PC-3 (cell line): ENCODE results near the gene FAM171A1. TPM values are rescaled to one million over a fixed set of nuclear protein-coding genes. Genes with fewer than 3 reads are reported as not detected.
"Not testable (repeated sequence)": the region's sequence is repeated elsewhere in the genome, so short reads cannot be mapped to it uniquely, and the experiment has no call there.

Source experiments
- ATAC-seq: fragments of 200-7000 bp; cut with Tn5 transposase; 2 replicates; pipeline ENCODE4 v1.9.1; 2020; ENCODE audit warnings: mild to moderate bottlenecking, moderate library complexity
- BruUV-seq: library from RNA; stranded (reverse); fragments of 400-500 nt; replicated peaks from 2 replicates; lab custom pipeline; 2021; lab: Mats Ljungman, UMichigan
- CTCF ChIA-PET: fragments of 300-600 bp; sonication (Branson Sonifier 250); formaldehyde crosslinking; loops from one replicate; lab custom pipeline; 2022; ENCODE audit warnings: antibody characterized with exemption; lab: Charles Lee
- POLR2A ChIA-PET: fragments of 300-600 bp; sonication (Branson Sonifier 250); formaldehyde crosslinking; loops from one replicate; lab custom pipeline; 2022; ENCODE audit warnings: antibody characterized with exemption; ENCODE audit not compliant: unreplicated experiment; lab: Charles Lee
- DNase-seq: peaks from one replicate; pipeline ENCODE4 v3.0.0-alpha.2; 2015
- H2AFZ ChIP-seq: fragments of 300-600 bp; sonication (generic); 2 replicates; pipeline ENCODE4 v1.6.0; 2016; ENCODE audit warnings: antibody characterized with exemption, low read length
- H3F3A ChIP-seq: fragments of 300-600 bp; sonication (generic); one replicate; pipeline ENCODE4 v1.6.0; 2017; ENCODE audit warnings: antibody characterized with exemption, low read length, control low read depth, mild to moderate bottlenecking; ENCODE audit not compliant: unreplicated experiment
- H3K27ac ChIP-seq: fragments of 300-600 bp; sonication (generic); 2 replicates; pipeline ENCODE4 v1.5.1; 2016; ENCODE audit warnings: mild to moderate bottlenecking, low read length
- H3K27me3 ChIP-seq: fragments of 300-600 bp; sonication (generic); 2 replicates; pipeline ENCODE4 v1.6.1; 2016; ENCODE audit warnings: low read length, mixed read lengths
- H3K36me3 ChIP-seq: fragments of 300-600 bp; sonication (generic); 2 replicates; pipeline ENCODE4 v1.6.1; 2016; ENCODE audit warnings: low read depth, mixed run types, low read length, mixed read lengths
- H3K4me1 ChIP-seq: fragments of 300-600 bp; sonication (generic); 2 replicates; pipeline ENCODE4 v1.5.1; 2016; ENCODE audit warnings: low read length; ENCODE audit not compliant: insufficient read depth
- H3K4me2 ChIP-seq: fragments of 300-600 bp; sonication (generic); 2 replicates; pipeline ENCODE4 v1.6.0; 2016; ENCODE audit warnings: low read length
- H3K4me3 ChIP-seq: fragments of 300-600 bp; sonication (generic); 2 replicates; pipeline ENCODE4 v1.5.1; 2016; ENCODE audit warnings: mild to moderate bottlenecking, low read length, mixed read lengths
- H3K79me2 ChIP-seq: fragments of 300-600 bp; sonication (generic); 2 replicates; pipeline ENCODE4 v1.6.1; 2017; ENCODE audit warnings: low read length, mixed read lengths
- H3K9ac ChIP-seq: fragments of 300-600 bp; sonication (generic); 2 replicates; pipeline ENCODE4 v1.6.0; 2016; ENCODE audit warnings: mild to moderate bottlenecking, low read length
- H3K9me2 ChIP-seq: fragments of 300-600 bp; sonication (generic); replicated peaks from 2 replicates; pipeline ENCODE4 v1.6.1; 2016; ENCODE audit warnings: mixed run types, low read length, mixed read lengths
- H3K9me3 ChIP-seq: fragments of 300-600 bp; sonication (generic); 2 replicates; pipeline ENCODE4 v1.6.1; 2016; ENCODE audit warnings: low read length, mixed read lengths
- H4K20me1 ChIP-seq: fragments of 300-600 bp; sonication (generic); 2 replicates; pipeline ENCODE4 v1.6.1; 2016; ENCODE audit warnings: low read length, mixed read lengths
- EZH2 ChIP-seq: fragments of 300-600 bp; sonication (generic); IDR thresholded peaks from one replicate; pipeline ENCODE4 v1.6.1; 2017; ENCODE audit warnings: antibody characterized with exemption, mild to moderate bottlenecking, low read length; ENCODE audit not compliant: unreplicated experiment
- EZH2phosphoT487 ChIP-seq: fragments of 300-600 bp; sonication (generic); IDR thresholded peaks from 2 replicates; pipeline ENCODE4 v1.6.1; 2018; ENCODE audit warnings: mild to moderate bottlenecking, antibody characterized with exemption, low read length, borderline replicate concordance
- intact Hi-C: fragments of 100-400 bp; cut with micrococcal nuclease; formaldehyde crosslinking; loops from 2 replicates; pipeline ENCODE4 v1.9.0; 2023
- total RNA-seq: library from RNA; depleted of rRNA; stranded (reverse); fragments of >200 nt; gene quantifications from 2 replicates; pipeline ENCODE4 v1.2.3, GENCODE V29; 2014
- TF ChIP-seq, protein P1 (sequence below): fragments of 300-600 bp; sonication (generic); conservative IDR thresholded peaks from 2 replicates; pipeline ENCODE4 v1.5.1; 2017; ENCODE audit warnings: antibody characterized with exemption, low read depth, mild to moderate bottlenecking, low read length

FAM171A1 gene
- total RNA-seq, 1 experiment from 2014 or later = 10.4 TPM

DNA sequence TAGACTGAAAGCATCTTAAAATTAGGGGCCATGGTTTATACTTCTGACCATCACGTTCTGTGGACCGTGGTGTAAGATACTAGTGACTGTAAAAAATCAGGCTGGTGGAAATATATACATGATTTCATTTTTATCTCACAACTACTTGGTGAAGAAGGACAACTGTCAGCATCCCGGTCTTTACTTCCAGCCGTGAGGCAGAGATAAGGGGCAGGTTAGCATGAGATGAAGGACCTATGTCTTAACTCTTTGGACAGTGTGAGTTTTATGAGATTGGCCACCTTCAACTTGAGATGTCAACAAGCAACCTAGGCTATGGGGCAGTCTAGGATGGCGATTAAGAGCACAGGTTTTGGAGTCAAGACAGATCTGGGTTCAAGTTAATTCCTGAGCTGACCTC, 37.5 kb upstream of the FAM171A1 start:
- H3K27me3 ChIP-seq = no peaks in the 10 kb centered on the region
- H3K4me2 ChIP-seq = no peak overlapping the region
- intact Hi-C loops = no loop called here
- H3K27ac ChIP-seq = no peak overlapping the region
- H3F3A ChIP-seq = no peaks in the 10 kb centered on the region
- no peaks in the 10 kb centered on the region for H3K4me1 ChIP-seq
- TF ChIP-seq EZH2 (no peak), EZH2phosphoT487 (no peak)
- TF ChIP-seq, protein P1, sequence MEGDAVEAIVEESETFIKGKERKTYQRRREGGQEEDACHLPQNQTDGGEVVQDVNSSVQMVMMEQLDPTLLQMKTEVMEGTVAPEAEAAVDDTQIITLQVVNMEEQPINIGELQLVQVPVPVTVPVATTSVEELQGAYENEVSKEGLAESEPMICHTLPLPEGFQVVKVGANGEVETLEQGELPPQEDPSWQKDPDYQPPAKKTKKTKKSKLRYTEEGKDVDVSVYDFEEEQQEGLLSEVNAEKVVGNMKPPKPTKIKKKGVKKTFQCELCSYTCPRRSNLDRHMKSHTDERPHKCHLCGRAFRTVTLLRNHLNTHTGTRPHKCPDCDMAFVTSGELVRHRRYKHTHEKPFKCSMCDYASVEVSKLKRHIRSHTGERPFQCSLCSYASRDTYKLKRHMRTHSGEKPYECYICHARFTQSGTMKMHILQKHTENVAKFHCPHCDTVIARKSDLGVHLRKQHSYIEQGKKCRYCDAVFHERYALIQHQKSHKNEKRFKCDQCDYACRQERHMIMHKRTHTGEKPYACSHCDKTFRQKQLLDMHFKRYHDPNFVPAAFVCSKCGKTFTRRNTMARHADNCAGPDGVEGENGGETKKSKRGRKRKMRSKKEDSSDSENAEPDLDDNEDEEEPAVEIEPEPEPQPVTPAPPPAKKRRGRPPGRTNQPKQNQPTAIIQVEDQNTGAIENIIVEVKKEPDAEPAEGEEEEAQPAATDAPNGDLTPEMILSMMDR = no peak
- ATAC-seq = no peak
- no peaks in the 10 kb centered on the region for H4K20me1 ChIP-seq
- no peak overlapping the region for H3K9ac ChIP-seq
- POLR2A ChIA-PET = no interaction called here
- H3K79me2 ChIP-seq = no peaks in the 10 kb centered on the region
- BruUV-seq = no TSS peak
- H3K4me3 ChIP-seq = no peak overlapping the region
- H3K9me3 ChIP-seq = no peaks in the 10 kb centered on the region
- CTCF ChIA-PET = no interaction called here
- no peak for DNase-seq
- H2AFZ ChIP-seq = no peak overlapping the region
- no peaks in the 10 kb centered on the region for H3K36me3 ChIP-seq
- no peaks in the 10 kb centered on the region for H3K9me2 ChIP-seq

- no peak for ATAC-seq
These were observed 34.2 kb upstream of the FAM171A1 start for GRCh38 chr10:15405319-15405718.

DNA sequence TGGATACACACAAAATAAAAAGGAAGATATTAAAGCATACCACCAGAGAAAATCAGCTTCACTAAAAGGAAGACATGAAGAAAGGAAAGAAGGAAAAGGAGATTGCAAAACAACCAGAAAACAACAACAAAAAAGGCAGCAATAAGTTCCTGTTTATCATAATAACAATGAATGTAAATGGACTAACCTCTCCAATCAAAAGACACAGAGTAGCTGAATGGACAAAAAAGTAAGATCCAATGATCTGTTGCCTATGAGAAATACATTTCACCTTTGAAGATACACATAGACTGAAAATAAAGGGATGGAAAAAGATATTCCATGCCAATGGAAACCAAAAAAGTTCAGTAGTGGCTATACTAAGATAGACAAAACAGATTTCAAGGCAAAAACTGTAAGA, 30.3 kb upstream of the FAM171A1 start:
- Histone ChIP-seq H3K9me2 (no peaks in the 10 kb centered on the region), H3K27me3 (no peaks in the 10 kb centered on the region), H3K9me3 (no peaks in the 10 kb centered on the region), H3K9ac (no peak overlapping the region), H3K4me1 (no peaks in the 10 kb centered on the region), H4K20me1 (no peaks in the 10 kb centered on the region), H3K4me3 (no peak overlapping the region), H3K27ac (no peak overlapping the region), H2AFZ (no peak overlapping the region), H3K4me2 (no peak overlapping the region), H3K79me2 (no peaks in the 10 kb centered on the region), H3F3A (no peaks in the 10 kb centered on the region), H3K36me3 (no peaks in the 10 kb centered on the region)
- intact Hi-C loops = no loop called here
- TF ChIP-seq, protein P1 = no peak
- TF ChIP-seq EZH2phosphoT487 (no peak), EZH2 (no peak)
- BruUV-seq = no TSS peak
- no peak for ATAC-seq
- DNase-seq = no peak
- ChIA-PET CTCF (no interaction called here), POLR2A (no interaction called here)

More at GRCh38 chr10:15405319-15405718, 34.2 kb upstream of the FAM171A1 start:
- CTCF ChIA-PET = no interaction called here
- no peaks in the 10 kb centered on the region for H3K4me1 ChIP-seq
- no peak overlapping the region for H2AFZ ChIP-seq
- no peaks in the 10 kb centered on the region for H3K79me2 ChIP-seq
- BruUV-seq = no TSS peak
- no peak overlapping the region for H3K27ac ChIP-seq
- no peak overlapping the region for H3K9ac ChIP-seq
- intact Hi-C loops = no loop called here
- no peaks in the 10 kb centered on the region for H3K27me3 ChIP-seq
- H3K36me3 ChIP-seq = no peaks in the 10 kb centered on the region
- no peak overlapping the region for H3K4me3 ChIP-seq
- H3K4me2 ChIP-seq = no peak overlapping the region
- H4K20me1 ChIP-seq = no peaks in the 10 kb centered on the region
- POLR2A ChIA-PET = no interaction called here
- no peaks in the 10 kb centered on the region for H3F3A ChIP-seq
- no peaks in the 10 kb centered on the region for H3K9me3 ChIP-seq
- no peak for DNase-seq
- no peaks in the 10 kb centered on the region for H3K9me2 ChIP-seq
- TF ChIP-seq, protein P1 = no peak
- no peak for TF ChIP-seq EZH2phosphoT487
- TF ChIP-seq EZH2 = no peak

DNA sequence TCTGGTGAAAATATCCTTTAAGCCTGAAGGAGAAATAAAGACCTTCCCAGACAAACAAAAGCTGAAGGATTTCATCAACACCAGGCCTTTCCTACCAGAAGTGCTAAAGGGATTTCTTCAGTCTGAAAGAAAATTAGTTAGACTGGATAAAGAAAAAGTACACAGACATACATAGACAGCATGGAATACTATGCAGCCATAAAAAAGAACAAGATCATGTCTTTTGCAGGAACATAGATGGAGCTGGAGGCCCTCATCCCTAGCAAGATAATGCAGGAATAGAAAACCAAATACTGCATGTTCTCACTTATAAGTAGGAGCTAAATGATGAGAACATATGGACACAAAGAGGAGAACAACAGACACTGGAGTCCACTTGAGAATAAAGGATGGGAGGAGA, 29.4 kb upstream of the FAM171A1 start:
- H3K27me3 ChIP-seq, H2AFZ ChIP-seq, CTCF ChIA-PET, POLR2A ChIA-PET, H3K9me3 ChIP-seq, H3K4me1 ChIP-seq, H4K20me1 ChIP-seq, H3K27ac ChIP-seq, H3K9me2 ChIP-seq, H3K4me3 ChIP-seq, H3F3A ChIP-seq, DNase-seq, H3K4me2 ChIP-seq, H3K79me2 ChIP-seq, BruUV-seq, intact Hi-C loops, H3K36me3 ChIP-seq, H3K9ac ChIP-seq, ATAC-seq: not testable (repeated sequence)
